NCI-H2196 (cell line): ENCODE data around the gene CAPZA2.
A peak's percentile ranks its signal among the peaks of the same experiment; 100 is the strongest.
"Not testable (repeated sequence)": the region's sequence is repeated elsewhere in the genome, so short reads cannot be mapped to it uniquely, and the experiment has no call there.

Source experiments
- DNase-seq: peaks from one replicate; lab custom pipeline; 2025; ENCODE audit not compliant: unreplicated experiment; lab: John Stamatoyannopoulos, UW

Gene CAPZA2

DNA sequence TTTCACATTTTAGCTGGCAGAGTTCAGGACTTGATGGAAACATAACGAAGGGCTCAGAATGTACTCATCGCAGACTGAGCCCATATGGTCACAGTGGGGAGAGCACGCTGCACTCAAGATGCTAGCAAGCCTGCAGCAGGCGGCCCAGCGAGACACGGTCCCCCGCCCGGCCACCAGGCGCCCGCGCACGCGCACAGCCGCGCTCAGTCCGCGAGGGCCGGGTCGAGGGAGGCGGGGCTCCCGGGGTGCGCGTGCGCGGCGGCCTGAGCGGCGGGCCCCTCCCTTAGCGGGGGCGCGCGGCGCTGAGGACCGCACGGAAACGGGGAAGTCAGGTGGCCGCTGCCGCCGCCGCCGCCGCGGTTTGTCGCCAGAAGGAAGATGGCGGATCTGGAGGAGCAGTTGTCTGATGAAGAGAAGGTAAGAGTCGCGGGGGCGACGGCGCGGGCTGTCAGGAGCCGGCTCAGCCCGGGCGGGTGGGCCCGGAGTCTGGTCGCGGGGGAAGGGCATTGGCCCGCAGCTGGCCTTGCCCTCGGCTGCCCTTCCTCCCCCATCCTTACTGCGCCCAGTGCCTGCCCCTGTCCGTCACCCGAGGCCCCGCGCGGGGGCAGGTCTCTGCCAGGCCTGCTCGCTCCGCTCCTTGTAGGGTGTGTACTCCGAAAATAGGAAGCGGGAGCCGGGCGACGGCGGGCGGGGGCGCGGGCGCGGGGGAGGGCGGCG lies at the start of gene CAPZA2:
CAPZA2 (plus strand) TSS at position 354 of the 717 bp plus-strand sequence; CDS start at position 379, 25 bp downstream.
- DNase-seq = peak; percentile 97

DNA sequence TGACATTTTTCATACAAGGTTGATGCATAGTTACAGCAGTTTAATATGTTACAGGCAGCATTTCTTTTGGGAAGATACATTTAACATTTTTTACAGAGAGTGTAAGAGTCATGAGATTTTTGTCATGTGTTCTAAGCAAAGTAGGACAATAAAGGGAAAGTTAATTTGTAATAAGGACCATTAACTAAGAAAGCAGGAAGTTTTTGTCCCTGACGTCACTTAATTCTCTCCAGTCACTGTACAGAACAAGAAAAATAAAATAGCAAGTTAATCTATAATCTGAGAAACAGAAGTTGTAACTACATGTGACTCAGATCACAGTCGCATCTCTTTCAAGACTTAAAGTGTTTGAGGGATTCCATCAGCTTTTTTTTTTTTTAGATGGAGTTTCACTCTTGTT lies 49.5 kb upstream of the CAPZA2 start:
- no peak for DNase-seq

DNA sequence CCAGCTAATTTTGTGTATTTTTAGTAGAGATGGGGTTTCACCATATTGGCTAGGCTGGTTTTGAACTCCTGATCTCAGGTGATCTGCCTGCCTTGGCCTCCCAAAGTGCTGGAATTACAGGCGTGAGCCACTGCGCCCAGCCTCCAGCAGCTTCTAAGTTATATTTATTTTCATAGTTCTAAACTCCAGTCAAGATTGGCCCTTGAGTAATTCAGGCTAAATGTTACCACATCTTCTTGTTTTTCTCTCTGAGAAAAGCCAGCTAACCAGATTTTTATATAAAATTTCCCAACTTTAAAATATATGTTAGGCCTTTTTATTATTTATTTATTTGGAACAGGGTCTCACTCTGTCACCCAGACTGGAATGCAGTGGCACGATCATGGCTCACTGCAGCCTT lies 49.0 kb upstream of the CAPZA2 start:
- not testable (repeated sequence) for DNase-seq

DNA sequence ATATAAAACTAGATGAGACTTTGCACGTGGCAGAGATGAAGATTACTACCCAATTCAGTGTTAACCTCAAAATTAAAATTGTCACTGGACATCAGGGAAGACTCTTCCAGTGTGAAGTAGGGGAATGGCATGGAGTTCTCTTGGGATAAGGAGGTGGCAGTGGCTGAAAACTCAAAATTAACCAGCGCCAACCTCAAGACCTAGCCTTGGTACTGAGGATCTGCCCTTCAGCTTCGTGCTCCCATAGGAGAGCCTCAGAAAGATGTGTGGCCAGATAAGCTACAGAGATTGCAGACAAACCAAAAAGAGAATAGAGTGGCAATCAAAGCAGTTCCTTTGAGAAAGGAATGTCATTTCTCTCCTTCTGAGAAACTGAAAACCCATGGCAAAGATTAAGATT lies 47.3 kb upstream of the CAPZA2 start:
- no peak for DNase-seq

DNA sequence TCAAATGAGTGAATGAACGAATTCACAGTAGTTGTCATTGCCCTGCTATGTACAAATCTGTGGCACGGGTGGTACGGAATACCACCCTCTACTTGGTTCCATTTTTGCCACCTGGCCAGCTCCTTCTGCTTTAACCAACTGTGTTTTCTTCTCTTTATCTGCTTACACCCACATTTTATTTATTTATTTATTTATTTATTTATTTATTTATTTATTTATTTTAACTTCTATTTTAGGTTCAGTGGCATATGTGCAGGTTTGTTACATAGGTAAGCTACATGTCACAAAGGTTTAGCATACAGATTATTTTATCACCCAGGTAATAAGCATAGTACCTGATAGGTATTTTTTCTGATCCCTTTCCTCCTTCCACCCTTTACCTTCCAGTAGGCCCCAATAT lies 42.2 kb upstream of the CAPZA2 start:
- DNase-seq = no peak

DNA sequence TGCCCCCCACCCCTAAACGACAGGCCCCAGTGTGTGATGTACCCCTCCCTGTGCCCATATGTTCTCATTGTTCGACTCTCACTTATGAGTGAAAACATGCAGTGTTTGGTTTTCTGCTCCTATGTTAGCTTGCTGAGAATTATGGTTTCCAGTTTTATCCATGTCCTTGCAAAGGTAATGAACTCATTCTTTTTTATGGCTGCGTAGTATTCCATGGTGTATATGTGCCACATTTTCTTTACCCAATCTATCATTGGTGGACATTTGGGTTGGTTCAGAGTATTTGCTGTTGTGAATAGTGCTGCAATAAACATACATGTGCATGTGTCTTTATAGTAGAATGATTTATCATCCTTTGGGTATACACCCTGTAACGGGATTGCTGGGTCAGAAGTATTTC lies 40.7 kb upstream of the CAPZA2 start:
- not testable (repeated sequence) for DNase-seq

DNA sequence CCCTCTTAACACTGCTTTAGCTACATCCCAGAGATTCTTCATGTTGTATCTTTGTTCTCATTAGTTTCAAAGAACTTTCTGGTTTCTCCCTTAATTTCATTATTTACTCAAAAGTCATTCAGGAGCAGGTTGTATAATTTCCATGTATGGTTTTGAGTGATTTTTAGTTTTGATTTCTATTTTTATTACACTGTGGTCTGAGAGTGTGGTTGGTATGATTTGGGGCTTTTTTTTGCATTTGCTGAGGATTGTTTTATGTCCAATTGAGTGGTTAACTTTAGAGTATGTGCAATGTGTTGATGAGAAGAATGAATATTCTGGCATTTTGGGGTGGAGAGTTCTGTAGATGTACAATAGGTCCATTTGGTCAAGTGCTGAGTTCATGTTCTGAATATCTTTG lies 37.9 kb upstream of the CAPZA2 start:
- DNase-seq = no peak

DNA sequence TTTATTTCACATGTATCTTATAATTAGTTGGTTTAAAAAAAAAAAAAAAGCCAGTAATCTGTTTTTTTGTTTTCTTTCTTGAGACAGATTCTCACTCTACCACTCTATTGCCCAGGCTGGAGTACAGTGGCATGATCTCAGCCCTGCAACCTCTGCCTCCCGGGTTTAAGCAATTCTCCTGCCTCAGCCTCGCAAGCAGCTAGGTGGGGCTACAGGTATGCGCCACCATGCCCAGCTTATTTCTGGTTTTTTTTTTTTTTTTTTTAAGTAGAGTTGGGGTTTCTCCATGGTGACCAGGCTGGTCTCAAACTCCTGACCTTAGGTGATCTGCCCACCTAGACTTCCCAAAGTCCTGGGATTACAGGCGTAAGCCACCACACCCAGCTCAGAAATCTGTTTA lies 34.1 kb upstream of the CAPZA2 start:
- DNase-seq = no peak

DNA sequence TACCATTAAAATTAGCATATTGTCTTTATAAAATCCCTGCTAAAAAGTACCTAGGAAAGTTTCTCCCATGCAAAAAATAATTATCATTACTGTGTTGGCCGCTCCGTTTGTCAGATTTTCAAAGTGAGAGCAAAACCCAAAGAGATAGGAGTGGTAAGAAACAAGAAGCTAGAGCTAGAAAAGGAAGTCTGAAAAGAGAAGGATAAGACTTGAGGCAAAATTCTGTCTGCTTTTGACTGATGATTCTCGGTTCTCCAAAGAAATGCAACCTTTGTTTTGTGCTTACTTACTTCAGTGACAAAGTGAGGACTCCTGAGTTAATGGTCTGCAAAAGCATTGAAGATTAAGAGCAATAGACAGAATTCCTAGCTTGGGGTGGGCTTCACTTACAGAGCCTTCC lies 33.3 kb upstream of the CAPZA2 start:
- no peak for DNase-seq

DNA sequence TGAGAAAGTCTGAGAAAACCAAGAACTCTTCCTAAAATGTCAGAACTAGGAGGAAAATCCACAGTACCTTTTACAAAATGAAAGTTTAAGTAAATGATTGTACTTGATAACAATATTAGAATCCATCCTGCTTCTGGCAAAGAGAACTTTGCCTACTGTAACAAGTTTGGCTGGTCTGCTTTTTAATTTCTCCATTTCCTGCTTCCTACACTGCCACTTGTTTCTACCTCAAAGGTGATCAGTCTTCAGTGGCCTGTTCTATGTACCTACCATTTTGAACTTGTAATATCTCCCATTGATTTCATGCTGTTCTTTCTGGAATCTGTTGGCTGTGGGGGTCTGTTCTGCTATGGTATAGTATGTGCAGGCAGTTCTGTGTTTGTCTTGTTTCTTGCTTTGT lies 32.9 kb upstream of the CAPZA2 start:
- DNase-seq = no peak

DNA sequence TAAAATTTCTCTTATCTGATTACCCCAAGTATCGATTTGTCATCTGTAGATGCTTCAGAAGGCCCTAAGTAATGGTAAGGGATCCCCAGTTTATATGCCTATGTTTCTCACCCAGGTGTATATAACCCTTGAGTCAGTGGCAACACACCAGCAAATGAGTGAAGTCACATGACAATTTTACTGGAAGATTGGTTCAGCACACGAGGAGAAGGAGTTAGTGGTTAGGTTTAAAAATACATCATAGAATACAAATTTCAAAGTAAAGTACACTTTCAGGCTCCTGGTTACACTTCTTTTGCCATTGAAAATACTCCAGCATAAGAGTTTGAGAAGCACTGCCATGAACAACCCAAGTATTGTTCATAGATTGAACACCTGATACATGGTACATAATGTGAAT lies 29.7 kb upstream of the CAPZA2 start:
- no peak for DNase-seq

DNA sequence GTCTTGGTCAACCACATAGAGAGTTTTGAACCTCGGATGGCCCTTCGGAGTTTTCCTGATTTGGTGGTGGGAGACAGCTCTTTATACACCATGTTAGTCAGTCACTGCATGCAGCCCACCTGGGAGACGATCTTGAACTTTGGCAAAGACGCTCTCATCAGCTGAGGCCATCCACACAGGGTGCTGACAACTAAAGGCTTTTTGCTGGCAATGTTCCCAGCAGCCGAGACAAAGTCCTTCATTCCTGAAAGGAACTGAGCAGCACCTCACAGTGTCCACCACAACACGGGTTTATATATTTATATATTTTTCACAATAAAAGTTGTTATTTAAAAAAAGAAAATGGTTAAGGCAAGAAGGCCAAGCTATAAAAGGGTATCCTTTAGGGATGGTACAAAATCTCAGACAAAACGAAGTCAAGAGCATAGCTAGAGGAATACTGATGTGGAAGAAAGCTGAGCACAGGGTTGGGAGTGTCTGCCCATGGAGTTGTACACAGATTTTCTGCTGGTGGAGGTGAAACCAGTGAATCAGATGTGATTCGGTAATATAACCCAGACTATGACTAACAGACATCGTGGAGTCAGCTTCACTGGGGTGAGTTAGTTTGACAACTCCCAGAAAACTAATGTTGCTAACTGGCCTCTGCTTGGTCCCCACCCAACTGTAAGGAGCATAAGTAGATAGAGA lies 27.4 kb upstream of the CAPZA2 start:
- DNase-seq = no peak

DNA sequence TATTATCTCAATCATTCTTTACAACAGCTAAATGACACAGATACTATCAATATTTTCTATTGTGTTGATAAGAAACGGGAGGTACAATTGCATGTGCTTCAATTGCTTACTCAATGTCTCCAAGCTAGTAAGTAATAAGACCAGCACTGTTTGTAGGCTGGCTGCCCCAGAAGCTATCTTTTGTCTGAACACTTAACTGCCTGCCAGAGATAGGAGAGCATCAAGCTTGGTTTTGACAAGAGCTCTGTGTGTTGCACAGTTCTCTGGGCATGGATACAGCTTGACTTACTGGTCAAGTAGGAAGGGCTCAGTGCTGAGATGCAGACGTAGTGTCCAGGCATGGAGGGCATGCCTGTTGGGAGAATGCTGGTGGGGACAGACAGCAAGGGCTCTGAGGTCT lies 26.3 kb upstream of the CAPZA2 start:
- DNase-seq = no peak

DNA sequence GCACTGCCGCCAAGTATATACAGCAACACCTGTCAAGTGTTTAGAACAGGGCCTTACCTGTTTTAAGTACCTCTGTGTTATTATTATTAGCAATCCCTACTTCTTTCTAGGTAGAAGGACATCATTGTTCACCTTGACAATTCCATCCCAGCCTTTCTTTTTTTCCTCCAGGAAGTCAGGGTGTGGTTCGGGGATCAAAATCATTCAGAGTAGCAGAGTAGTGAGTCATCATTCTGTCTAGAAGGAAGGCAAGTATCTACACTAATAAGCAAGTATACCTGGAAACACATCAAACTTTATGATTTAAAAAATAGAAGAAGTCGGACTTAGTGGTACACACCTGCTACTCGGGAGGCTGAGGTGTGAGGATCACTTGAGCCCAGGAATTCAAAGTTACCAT lies 25.5 kb upstream of the CAPZA2 start:
- DNase-seq = no peak

DNA sequence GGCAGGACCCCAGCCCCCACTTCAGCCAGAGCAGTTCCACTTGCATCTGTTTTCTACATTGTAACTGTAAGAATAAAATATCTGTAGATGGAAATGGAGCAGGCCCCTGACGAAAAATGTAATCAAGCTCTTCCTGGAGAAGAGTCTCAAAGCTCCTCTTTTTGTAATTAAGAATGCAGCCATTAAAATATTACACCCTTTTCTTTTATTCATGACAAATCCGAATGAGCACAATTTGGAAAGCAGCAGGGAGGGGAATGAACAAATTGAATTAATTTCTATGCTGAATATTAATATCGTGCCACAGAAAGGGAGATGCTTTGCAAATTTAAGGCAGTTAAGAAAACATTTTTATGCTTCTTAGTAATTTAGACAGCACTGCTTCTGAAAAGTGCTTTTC lies 24.8 kb upstream of the CAPZA2 start:
- DNase-seq = no peak

DNA sequence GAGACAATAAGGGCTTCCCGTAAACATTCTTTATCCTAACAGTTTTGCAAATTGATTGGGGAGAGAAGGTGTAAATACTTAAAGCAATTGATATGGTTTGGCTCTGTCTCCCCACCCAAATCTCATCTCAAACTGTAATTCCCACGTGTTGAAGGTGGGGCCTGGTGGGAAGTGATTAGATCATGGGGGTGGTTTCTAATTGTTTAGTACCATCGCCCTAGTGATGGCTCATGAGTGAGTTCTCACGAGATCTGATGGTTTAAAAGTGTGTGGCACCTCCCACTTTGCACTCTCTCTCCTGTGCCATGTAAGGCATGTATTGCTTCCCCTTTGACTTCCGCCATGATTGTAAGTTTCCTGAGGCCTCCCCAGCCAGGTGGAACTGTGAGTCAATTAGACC lies 22.1 kb upstream of the CAPZA2 start:
- no peak for DNase-seq

DNA sequence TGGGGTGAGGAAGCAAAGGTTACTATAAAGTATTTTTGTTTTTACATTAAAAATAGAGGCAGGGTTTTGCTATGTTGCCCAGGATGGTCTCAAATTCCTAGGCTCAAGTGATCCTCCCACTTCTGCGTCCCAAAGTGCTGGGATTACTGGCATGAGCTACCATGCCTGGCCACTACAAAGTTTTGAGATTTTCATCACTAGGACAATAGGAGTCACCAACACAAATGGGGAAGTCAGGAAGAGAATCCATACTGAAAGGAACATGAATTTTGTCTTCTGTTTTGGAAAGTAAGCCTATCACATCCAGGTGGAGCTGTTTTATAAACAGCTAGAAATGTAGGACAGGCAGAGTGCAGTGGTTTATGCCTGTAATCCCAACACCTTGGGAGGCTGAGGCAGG lies 20.0 kb upstream of the CAPZA2 start:
- no peak for DNase-seq

DNA sequence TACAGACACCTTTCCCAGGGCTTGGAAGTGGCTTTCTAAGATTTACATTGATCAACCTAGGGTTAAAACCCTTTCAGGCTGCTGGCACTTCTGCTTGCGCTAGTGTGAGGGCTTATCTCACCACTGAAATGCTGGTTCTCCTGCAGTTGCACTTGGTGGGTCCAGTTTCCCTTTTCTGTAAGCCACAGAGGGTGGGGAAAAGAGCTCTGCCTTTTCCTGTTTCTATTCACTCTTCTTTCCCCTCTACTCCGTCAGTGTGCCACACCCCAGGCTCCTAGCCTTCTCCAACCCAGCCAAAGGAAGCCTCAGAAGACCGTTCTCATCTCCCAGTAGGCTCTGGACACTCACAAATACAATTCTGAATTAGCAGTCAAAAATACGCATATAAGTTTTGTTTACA lies 19.0 kb upstream of the CAPZA2 start:
- no peak for DNase-seq

DNA sequence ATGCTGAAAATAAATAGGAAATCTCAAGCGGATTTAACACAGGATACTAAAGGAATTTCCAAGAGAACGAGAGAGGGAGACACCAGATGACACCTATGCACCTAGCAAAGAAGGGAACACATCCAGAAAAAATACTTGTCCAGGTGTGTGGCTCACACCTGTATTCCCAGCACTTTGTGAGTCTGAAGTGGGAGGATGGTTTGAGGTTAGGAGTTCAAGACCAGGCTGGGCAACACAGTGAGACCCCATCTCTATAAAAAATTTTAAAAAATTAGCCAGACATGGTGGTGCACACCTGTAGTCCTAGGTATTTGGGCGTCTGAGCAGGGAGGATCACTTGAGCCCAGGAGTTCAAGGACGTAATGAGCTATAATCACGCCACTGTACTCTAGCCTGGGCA lies 11.2 kb upstream of the CAPZA2 start:
- DNase-seq = no peak

DNA sequence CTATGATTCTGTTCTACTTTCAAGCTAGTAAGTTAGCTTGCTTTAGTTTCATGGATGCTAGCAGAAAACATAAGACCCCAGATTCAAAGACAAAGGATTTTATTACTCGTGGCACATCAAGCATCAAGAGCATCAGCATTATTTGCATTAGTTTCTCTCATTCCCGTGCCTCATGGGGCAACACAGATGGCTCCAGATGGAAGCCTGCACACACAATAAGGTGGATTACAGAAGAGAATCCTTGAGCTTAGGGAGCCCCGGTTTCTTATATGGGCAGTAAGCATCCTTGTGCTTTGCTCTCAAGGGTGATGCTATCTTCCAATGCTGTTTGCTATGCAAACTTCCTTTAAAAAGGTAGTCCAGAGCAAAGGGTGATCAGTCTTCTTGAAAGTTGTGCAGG lies 10.7 kb upstream of the CAPZA2 start:
- no peak for DNase-seq

DNA sequence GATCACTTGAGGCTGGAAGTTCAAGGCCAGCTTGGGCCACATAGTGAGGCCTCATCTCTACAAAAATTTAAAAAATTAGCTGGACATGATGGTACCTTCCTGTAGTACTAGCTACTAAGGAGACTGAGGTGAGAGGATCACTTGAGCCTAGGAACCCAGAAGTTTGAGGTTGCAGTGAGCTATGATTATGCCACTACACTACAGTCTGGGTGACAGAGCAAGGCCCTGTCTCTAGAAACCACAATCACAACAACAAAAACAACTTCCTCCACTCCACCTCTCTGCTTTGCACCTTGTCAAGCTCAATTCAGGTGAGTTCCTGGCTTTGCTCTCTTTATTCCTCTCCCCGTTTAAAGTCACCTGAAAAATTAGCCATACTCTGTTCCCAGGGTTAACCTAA lies 8.3 kb upstream of the CAPZA2 start:
- no peak for DNase-seq

DNA sequence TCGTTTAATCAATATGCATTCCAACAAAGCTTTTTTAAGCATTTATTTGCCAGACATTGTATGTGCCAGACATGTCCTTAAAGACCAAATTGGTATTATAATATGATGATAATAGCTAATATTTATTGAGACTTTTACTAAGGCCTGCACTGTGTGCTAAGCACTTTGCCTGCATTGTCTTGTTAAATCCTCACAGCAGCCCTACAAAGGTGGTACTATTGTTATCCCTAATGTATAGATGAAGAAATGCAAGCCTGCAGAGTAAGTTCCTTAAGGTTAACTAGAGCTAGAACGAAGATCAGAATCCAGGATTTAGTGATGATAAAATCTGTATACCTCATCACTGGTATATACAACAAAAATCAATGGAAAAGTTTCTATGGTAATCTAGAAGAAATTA lies 5.3 kb upstream of the CAPZA2 start:
- no peak for DNase-seq

DNA sequence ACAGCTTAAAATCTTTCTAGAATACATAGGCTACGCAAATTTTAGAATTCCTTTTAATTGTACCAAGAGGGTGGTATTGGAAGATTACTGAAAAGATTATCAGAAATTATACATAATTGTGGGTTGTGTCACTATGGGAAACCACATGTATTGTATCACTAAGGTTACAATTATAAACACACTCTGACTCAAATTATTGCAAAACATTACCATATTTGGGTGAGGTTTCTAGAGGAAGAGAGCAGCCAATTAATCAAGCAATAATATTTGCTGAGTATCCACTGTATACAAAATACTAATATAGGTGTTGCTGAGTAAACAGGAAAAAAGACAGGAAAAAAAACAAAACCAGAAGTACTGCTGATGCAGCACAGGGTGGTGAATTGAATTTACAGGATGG lies 3.1 kb upstream of the CAPZA2 start:
- no peak for DNase-seq
